ENCODE data around the gene ALK.

The ALK gene

GRCh38 chr2:29353403-29353991 lies 567.9 kb downstream of the ALK start:
- TF ChIP-seq CTCF (IDR thresholded peaks at IDR 0.05; ENCODE audit: extremely low read depth, missing control alignments): no peak
- DNase-seq (ENCODE audit: low spot score): no peak

- TF ChIP-seq CTCF (IDR thresholded peaks at IDR 0.05; ENCODE audit: extremely low read depth, missing control alignments): no peak
Observed at GRCh38 chr2:29351916-29352591, 569.3 kb downstream of the ALK start.

GRCh38 chr2:29351248-29351647 lies 570.1 kb downstream of the ALK start:
- no peak for DNase-seq (ENCODE audit: low spot score)

More at GRCh38 chr2:29351916-29352591, 569.3 kb downstream of the ALK start:
- no peak for DNase-seq (ENCODE audit: low spot score)

GRCh38 chr2:29349316-29350030 lies 571.9 kb downstream of the ALK start:
- DNase-seq (ENCODE audit: low spot score): no peak
- no peak for TF ChIP-seq CTCF (IDR thresholded peaks at IDR 0.05; ENCODE audit: extremely low read depth, missing control alignments)

More at GRCh38 chr2:29351248-29351647, 570.1 kb downstream of the ALK start:
- TF ChIP-seq CTCF (IDR thresholded peaks at IDR 0.05; ENCODE audit: extremely low read depth, missing control alignments): no peak

- TF ChIP-seq CTCF (IDR thresholded peaks at IDR 0.05; ENCODE audit: extremely low read depth, missing control alignments): no peak
- no peak for DNase-seq (ENCODE audit: low spot score)
Observed at GRCh38 chr2:29347774-29348461, 573.5 kb downstream of the ALK start.

- DNase-seq (ENCODE audit: low spot score): no peak
- TF ChIP-seq CTCF (IDR thresholded peaks at IDR 0.05; ENCODE audit: extremely low read depth, missing control alignments): no peak
Observed at GRCh38 chr2:29345236-29345635, 576.1 kb downstream of the ALK start.

Measured in GM20000 (cell line).